Stimulated activated CD8-positive, alpha-beta memory T cell treated with anti-CD3 and anti-CD28 coated beads, Interleukin-7, amount 100 ng/mL, for 1 hour (primary cell): ENCODE data around the gene ERVH48-1.
"Not testable (repeated sequence)": the region's sequence is repeated elsewhere in the genome, so short reads cannot be mapped to it uniquely, and the experiment has no call there.

Experiments used
- DNase-seq, 2 donors: peaks; one replicate each; pipeline ENCODE4 v3.0.0-alpha.2; 2020; ENCODE audit warnings: low read depth in 2 of 2

Gene ERVH48-1

GRCh38 chr21:42925114-42925926 lies at the start of gene ERVH48-1:
TSS of gene ERVH48-1 (minus strand) at chr21:42925630. CDS start at chr21:42919006, 6,624 bp downstream.
- no peak for DNase-seq

GRCh38 chr21:42973991-42974831 lies 48.8 kb upstream of the ERVH48-1 start, which contains the start of gene PKNOX1:
TSS of gene PKNOX1 (plus strand) at chr21:42974562. CDS start at chr21:43004382, 29,820 bp downstream.
- peak; percentile 96 to 97 for DNase-seq

- DNase-seq, result no peak
These were observed 48.0 kb upstream of the ERVH48-1 start for GRCh38 chr21:42973309-42973990.

- DNase-seq, result no peak
These were observed 46.5 kb upstream of the ERVH48-1 start for GRCh38 chr21:42971897-42972275.

GRCh38 chr21:42970946-42971653 lies 45.7 kb upstream of the ERVH48-1 start:
- DNase-seq, result no peak

GRCh38 chr21:42969193-42969600 lies 43.8 kb upstream of the ERVH48-1 start:
- DNase-seq, result no peak

- DNase-seq, result not testable (repeated sequence)
These were observed 42.2 kb upstream of the ERVH48-1 start for GRCh38 chr21:42967616-42968015.

GRCh38 chr21:42965211-42965560 lies 39.8 kb upstream of the ERVH48-1 start:
- no peak for DNase-seq

GRCh38 chr21:42964546-42965210 lies 39.2 kb upstream of the ERVH48-1 start:
- DNase-seq, result no peak

GRCh38 chr21:42964086-42964485 lies 38.7 kb upstream of the ERVH48-1 start:
- DNase-seq, result no peak

GRCh38 chr21:42962380-42963007 lies 37.1 kb upstream of the ERVH48-1 start:
- no peak for DNase-seq

- no peak for DNase-seq
These were observed 34.3 kb upstream of the ERVH48-1 start for GRCh38 chr21:42959728-42960127.

GRCh38 chr21:42958122-42958521 lies 32.7 kb upstream of the ERVH48-1 start:
- not testable (repeated sequence) for DNase-seq

- DNase-seq, result no peak
These were observed 31.6 kb upstream of the ERVH48-1 start for GRCh38 chr21:42956824-42957630.

- not testable (repeated sequence) for DNase-seq
These were observed 25.8 kb upstream of the ERVH48-1 start for GRCh38 chr21:42951193-42951592.

GRCh38 chr21:42949094-42949755 lies 23.8 kb upstream of the ERVH48-1 start:
- not testable (repeated sequence) for DNase-seq

- DNase-seq, result no peak
These were observed 16.8 kb upstream of the ERVH48-1 start for GRCh38 chr21:42942244-42942643.

GRCh38 chr21:42941696-42942085 lies 16.3 kb upstream of the ERVH48-1 start:
- no peak for DNase-seq
